ENCODE data around the gene CACNA1G. TPM values are rescaled to one million over a fixed set of nuclear protein-coding genes. Genes with fewer than 3 reads are reported as not detected.

The CACNA1G gene
- total and polyA plus RNA-seq, 2 donors (not counting 3 experiments of a cell fraction or from before 2014, with no cell fraction given): not detected

GRCh38 chr17:50536683-50537646, 23.6 kb upstream of the CACNA1G start:
- FAIRE-seq (no peak), DNase-seq (ENCODE audit: low read depth, low spot score) (no peak)
- intact Hi-C loops (cut with micrococcal nuclease): no loop called here
- Histone ChIP-seq H3K27me3 (ENCODE audit: control insufficient read depth in 2 of 2, insufficient read depth in 2 of 2, low read length in 2 of 2) (peaks cover 8 to 17% of the 10 kb centered on the region in 2 experiments), H3K9ac (replicated peaks; ENCODE audit: extremely low read depth, insufficient read depth, low read length) (no peak overlapping the region), H3K4me1 (ENCODE audit: control insufficient read depth, extremely low read depth, insufficient read depth, low read length) (peaks cover 4% of the 10 kb centered on the region), H3K27ac (ENCODE audit: insufficient read depth, low read depth, low read length) (no peak overlapping the region), H4K20me1 (replicated peaks; ENCODE audit: control insufficient read depth, extremely low read depth, insufficient read depth, low read length) (no peaks in the 10 kb centered on the region), H3K9me3 (replicated peaks; ENCODE audit: control insufficient read depth, insufficient read depth, low read length) (no peaks in the 10 kb centered on the region), H3K9me1 (replicated peaks; ENCODE audit: control insufficient read depth, extremely low read depth, insufficient read depth, low read length) (no peaks in the 10 kb centered on the region), H2AFZ (ENCODE audit: low read depth, low read length) (no peak overlapping the region), H3K4me2 (ENCODE audit: insufficient read depth, low read length) (no peak overlapping the region), H3K36me3 (ENCODE audit: control insufficient read depth in 2 of 2, extremely low read depth in 1 of 2, insufficient read depth in 2 of 2, low read length in 2 of 2) (no peaks in the 10 kb centered on the region), H3K4me3 (replicated peaks in 1 of 3; ENCODE audit: insufficient read depth in 1 of 3, low read depth in 1 of 3, low read length in 3 of 3) (no peak overlapping the region), H3K79me2 (ENCODE audit: control insufficient read depth, insufficient read depth, low read length) (no peaks in the 10 kb centered on the region)
- ChIA-PET CTCF (no interaction called here), POLR2A (no interaction called here)
- TF ChIP-seq JUN (IDR thresholded peaks at IDR 0.05; ENCODE audit: borderline replicate concordance, insufficient read depth, insufficient read length, low read depth): no peak
- TF ChIP-seq EZH2 (IDR thresholded peaks at IDR 0.05; ENCODE audit: borderline replicate concordance, low read depth, low read length, severe bottlenecking): no peak
- TF ChIP-seq FOS (IDR thresholded peaks at IDR 0.05; ENCODE audit: borderline replicate concordance, insufficient read depth, low read length): no peak
- no peak for TF ChIP-seq CTCF (IDR thresholded peaks at IDR 0.05; ENCODE audit: extremely low read depth in 1 of 2, insufficient read depth in 1 of 2, low read depth in 1 of 2, low read length in 2 of 2)
- no peak for TF ChIP-seq MYC (IDR thresholded peaks at IDR 0.05; ENCODE audit: low read depth, low read length)
- no peak for TF ChIP-seq GATA2 (IDR thresholded peaks at IDR 0.05; ENCODE audit: insufficient read depth, insufficient read length, low read depth, low read length)
- no peak for TF ChIP-seq MAX (IDR thresholded peaks at IDR 0.05; ENCODE audit: insufficient read depth, insufficient read length)
- TF ChIP-seq POLR2A (IDR thresholded peaks at IDR 0.05; ENCODE audit: low read depth, low read length): no peak
- no peak for TF ChIP-seq POLR2AphosphoS5 (IDR thresholded peaks at IDR 0.05; ENCODE audit: insufficient read depth, low read depth, low read length)
- dilution Hi-C loops (cut with MboI; ENCODE audit: extremely low pct_ligation_motif_present, low sequenced_read_pairs): no loop called here
- BruUV-seq (replicated peaks): no TSS peak

Measured in endothelial cell of umbilical vein (primary cell).